GM20000 (cell line): ENCODE results near the gene ZNF112.
"Not testable (repeated sequence)": the region's sequence is repeated elsewhere in the genome, so short reads cannot be mapped to it uniquely, and the experiment has no call there.

ENCODE experiments used
- DNase-seq: peaks from one replicate; pipeline ENCODE4 v3.0.0; 2012; ENCODE audit warnings: low spot score
- TF ChIP-seq, protein P1 (sequence below): IDR thresholded peaks from 2 replicates; pipeline ENCODE4 v1.5.1; 2012; ENCODE audit warnings: mild to moderate bottlenecking, control low read depth; ENCODE audit errors: extremely low read depth, missing control alignments

ZNF112 gene

DNA sequence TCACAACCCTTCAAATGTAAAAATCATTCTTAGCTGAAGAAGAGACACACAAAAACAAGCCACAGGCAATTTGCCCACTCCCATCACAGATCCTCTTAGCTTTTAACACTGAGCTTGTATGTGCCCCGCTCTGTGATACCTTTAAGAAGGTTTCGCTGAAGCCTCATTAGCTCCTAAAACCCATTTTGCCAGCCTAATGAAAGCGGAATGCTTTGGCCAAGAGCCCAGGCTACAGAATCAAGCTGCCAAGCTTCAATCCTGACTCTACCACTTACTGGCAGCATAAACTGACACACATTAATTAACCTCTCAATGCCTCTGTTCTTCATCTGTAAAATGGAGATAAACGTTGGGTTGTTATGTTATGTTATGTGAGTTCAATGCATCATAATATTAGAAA lies 10.5 kb downstream of the ZNF112 start:
- TF ChIP-seq, protein P1, sequence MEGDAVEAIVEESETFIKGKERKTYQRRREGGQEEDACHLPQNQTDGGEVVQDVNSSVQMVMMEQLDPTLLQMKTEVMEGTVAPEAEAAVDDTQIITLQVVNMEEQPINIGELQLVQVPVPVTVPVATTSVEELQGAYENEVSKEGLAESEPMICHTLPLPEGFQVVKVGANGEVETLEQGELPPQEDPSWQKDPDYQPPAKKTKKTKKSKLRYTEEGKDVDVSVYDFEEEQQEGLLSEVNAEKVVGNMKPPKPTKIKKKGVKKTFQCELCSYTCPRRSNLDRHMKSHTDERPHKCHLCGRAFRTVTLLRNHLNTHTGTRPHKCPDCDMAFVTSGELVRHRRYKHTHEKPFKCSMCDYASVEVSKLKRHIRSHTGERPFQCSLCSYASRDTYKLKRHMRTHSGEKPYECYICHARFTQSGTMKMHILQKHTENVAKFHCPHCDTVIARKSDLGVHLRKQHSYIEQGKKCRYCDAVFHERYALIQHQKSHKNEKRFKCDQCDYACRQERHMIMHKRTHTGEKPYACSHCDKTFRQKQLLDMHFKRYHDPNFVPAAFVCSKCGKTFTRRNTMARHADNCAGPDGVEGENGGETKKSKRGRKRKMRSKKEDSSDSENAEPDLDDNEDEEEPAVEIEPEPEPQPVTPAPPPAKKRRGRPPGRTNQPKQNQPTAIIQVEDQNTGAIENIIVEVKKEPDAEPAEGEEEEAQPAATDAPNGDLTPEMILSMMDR = no peak
- no peak for DNase-seq

DNA sequence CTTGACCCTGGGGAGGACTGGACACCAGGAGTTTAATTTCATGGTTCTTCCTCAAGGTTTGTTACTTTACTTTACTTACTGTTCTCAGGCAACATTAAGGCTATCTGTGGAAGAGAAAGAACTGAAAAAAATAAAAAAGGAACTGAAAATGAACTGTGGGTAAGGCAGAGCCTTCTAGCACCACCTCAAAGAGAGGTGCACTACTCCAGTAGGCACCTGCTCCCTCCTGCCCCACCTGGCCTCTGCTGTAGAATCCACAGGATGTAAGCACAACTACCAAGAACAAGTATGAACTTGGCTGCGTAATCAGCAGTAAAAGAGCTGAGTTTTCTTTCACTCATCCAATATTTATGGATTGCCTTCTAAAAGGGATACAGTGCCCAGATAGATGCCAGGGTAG lies 12.2 kb downstream of the ZNF112 start:
- TF ChIP-seq, protein P1 = no peak
- DNase-seq = no peak

DNA sequence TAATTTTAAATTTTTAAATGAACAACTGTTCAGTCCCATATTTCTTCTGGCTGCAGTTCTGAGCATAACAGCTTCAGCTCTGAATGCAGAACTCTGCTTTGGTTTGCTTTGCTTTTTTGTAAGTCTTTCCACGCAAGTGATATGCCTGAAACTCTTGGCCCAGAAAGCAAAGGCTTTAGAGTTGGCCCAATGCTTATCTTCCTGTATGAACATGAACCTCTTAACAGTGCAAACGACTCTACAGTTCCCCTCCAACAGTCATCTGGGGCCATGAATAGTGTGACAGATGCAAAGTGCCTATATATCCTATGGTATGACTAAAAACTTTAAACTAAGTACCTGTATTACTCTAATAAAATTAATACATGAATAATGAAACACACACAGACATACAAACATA lies 14.7 kb downstream of the ZNF112 start:
- TF ChIP-seq, protein P1 = no peak
- DNase-seq = no peak

DNA sequence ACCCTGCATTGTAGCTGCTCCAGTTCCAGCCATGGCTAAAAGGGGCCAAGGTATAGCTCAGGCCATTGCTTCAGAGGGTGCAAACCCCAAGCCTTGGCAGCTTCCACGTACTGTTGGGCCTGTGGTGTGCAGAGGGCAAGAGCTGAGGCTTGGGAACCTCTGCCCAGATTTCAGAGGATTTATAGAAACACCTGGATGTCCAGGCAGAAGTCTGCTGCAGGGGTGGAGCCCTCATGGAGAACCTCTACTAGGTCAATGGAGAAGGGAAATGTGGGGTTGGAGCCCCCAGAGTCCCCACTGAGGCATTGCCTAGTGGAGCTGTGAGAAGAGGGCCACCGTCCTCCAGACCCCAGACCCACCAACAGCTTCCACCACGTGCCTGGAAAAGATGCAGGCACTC lies 21.8 kb downstream of the ZNF112 start:
- DNase-seq = not testable (repeated sequence)

DNA sequence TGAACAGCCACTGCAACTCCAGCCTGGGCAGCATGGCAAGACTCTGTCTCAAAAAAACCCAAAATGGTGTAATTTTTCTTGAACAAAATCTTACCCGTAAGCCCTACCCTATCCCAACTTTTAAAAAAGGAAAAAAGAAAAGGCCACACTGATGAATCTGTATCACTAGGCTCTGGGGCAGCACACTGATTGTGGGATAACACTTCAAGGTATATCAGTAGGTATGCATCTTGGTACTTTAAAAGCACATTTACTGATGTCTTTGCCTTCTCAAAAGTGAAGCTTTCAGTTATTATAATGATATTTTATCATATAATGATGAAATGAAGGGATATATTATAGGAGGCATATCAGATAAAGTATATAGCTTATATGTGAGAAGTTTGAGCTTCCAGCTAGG lies 24.3 kb downstream of the ZNF112 start:
- TF ChIP-seq, protein P1 = no peak

DNA sequence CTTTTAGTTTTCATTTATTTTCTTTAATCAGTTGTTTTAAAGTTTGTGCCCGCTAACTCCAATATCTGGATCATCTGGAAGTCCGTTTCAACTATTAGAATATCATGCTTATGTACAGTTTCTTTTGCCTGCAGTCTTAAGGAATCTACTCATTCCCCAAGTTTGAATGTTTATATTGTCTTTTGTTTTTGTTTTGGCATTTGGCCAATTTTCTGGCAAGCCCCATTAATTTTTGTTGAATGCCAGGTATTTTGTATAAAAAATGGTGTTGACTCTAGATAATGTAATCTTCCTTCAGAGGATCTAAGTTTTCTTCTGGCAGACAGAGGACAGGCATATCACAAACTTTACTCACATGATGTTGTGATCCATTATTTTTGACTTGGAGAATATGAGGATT lies 40.6 kb downstream of the ZNF112 start:
- TF ChIP-seq, protein P1 = no peak
- no peak for DNase-seq

More for the DNA sequence above, 24.3 kb downstream of the ZNF112 start:
- DNase-seq = no peak

DNA sequence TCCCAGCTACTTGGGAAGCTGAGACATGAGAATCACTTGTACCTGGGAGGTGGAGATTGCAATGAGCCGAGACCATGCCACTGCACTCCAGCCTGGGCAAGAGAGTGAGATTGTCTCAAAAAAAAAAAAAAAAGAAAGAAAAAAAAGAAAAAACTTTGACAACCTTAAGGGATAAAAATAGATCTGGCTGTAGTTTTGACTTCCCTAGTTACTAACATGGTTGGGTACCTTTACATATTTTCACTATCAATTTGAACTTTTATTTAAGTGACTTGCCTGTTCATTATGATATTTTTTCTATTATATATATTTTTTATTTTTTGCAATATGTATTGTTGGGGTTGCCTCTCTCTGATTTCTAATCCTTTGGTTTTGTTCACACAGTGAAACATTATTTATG lies 43.2 kb downstream of the ZNF112 start:
- DNase-seq = no peak
- TF ChIP-seq, protein P1 = no peak

DNA sequence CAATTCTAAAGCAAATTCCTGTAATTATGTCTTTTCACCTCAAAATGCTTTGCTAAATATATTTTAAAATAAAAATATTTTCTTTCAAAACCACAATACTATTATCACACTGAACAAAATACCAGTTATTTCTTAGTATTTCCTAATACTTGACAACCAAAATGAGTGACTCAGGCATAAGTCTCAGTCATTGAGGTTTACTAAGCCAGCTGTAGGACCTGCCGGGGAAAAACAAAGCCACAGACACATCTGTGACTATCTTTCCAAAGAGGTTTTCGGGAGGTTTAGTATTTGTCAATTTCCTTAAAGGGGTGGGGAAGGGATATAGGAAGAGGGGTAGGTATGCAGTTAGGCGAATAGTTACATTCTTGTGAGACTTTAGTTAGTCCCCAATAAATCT lies 48.5 kb downstream of the ZNF112 start:
- no peak for DNase-seq
- TF ChIP-seq, protein P1 = no peak
